Measurements from ENCODE around the gene GASK1B.

DNA sequence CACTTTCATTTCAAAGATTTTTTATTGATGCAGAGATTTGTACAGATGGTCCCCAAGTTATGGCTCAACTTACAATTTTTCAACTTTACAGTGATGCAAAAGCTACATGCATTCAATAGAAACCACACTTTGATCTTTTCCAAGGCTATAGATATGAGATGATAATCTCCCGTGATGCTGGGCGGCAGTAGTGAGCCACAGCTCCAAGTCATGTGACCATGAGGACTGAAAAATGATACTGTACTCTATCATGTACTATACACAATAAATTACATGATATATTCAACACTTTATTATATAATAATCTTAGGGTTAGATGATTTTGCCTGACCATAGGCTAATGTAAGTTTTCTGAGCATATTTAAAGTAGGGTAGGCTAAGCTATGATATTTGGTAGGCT lies 14.0 kb upstream of the GASK1B start:
- TF ChIP-seq GATA2 (IDR thresholded peaks at IDR 0.05; ENCODE audit: low read depth, low read length) = no peak
- TF ChIP-seq GATA3 (IDR thresholded peaks at IDR 0.05; ENCODE audit: low read depth, low read length) = no peak
